Ovary (tissue), 3 donors: Measurements from ENCODE around the gene C17orf100.

Source experiments
- CTCF ChIP-seq, 3 donors: fragments of 450-650 bp in 2 of 3; fragments of 200-600 bp in 1 of 3; IDR thresholded peaks; one replicate each; pipeline versions ENCODE4 v1.5.1 to v1.8.0; 2016 to 2022; ENCODE audit warnings: antibody characterized with exemption in 3 of 3, mild to moderate bottlenecking in 1 of 3
- EP300 ChIP-seq: sonication (generic); formaldehyde crosslinking; IDR thresholded peaks from one replicate; pipeline ENCODE4 v1.6.1; 2017; ENCODE audit warnings: antibody characterized with exemption
- POLR2A ChIP-seq: fragments of 450-650 bp; IDR thresholded peaks from one replicate; pipeline ENCODE4 v1.6.1; 2017; ENCODE audit warnings: antibody characterized with exemption, mild to moderate bottlenecking, moderate library complexity
- donor health status: DM: no; HTN: no; CAD: no.

GRCh38 chr17:6639586-6640535, 11.7 kb upstream of the C17orf100 start:
- no peak for TF ChIP-seq CTCF (IDR thresholded peaks at IDR 0.05)
- TF ChIP-seq POLR2A, result no peak
- TF ChIP-seq EP300, result no peak
